WTC11 (cell line): ENCODE data around the gene RYR2. TPM values are rescaled to one million over a fixed set of nuclear protein-coding genes. Genes with fewer than 3 reads are reported as not detected.
A peak's percentile ranks its signal among the peaks of the same experiment; 100 is the strongest.

Experiments used
- ATAC-seq: fragments of 200-7000 bp; cut with Tn5 transposase; 2 replicates; pipeline ENCODE4 v1.10.0; 2021; ENCODE audit warnings: mild to moderate bottlenecking, moderate library complexity
- CTCF ChIA-PET: fragments of 300-600 bp; sonication (Branson Sonifier 250); formaldehyde crosslinking; loops from one replicate; lab custom pipeline; 2021; ENCODE audit warnings: antibody characterized with exemption; lab: Charles Lee
- POLR2A ChIA-PET: fragments of 350-600 bp; sonication (Branson Sonifier 250); formaldehyde crosslinking; loops from one replicate; lab custom pipeline; 2021; ENCODE audit warnings: antibody characterized with exemption; lab: Charles Lee
- DNase-seq: peaks from one replicate; pipeline ENCODE4 v3.0.0; 2021; ENCODE audit warnings: low spot score
- H3K27ac Mint-ChIP-seq: 2 replicates; pipeline ENCODE4 v1.8.0; 2021; ENCODE audit warnings: mixed read lengths
- H3K27me3 Mint-ChIP-seq: 2 replicates; pipeline ENCODE4 v1.8.0; 2021; ENCODE audit warnings: low read depth, mild to moderate bottlenecking, moderate library complexity, mixed read lengths
- H3K36me3 Mint-ChIP-seq: 2 replicates; pipeline ENCODE4 v1.8.0; 2021; ENCODE audit warnings: mixed read lengths
- H3K4me1 Mint-ChIP-seq: 2 replicates; pipeline ENCODE4 v1.8.0; 2022; ENCODE audit warnings: mixed read lengths
- H3K4me3 Mint-ChIP-seq: 2 replicates; pipeline ENCODE4 v1.8.0; 2021; ENCODE audit warnings: mild to moderate bottlenecking, moderate library complexity, mixed read lengths
- H3K9me3 Mint-ChIP-seq: 2 replicates; pipeline ENCODE4 v1.8.0; 2021; ENCODE audit warnings: mixed read lengths
- CBFB ChIP-seq: sonication (generic); formaldehyde crosslinking; IDR thresholded peaks from 2 replicates; pipeline ENCODE4 v1.8.1; 2022; ENCODE audit warnings: mild to moderate bottlenecking, low read depth, missing genetic modification reagents
- CREM ChIP-seq: sonication (generic); formaldehyde crosslinking; IDR thresholded peaks from 2 replicates; pipeline ENCODE4 v1.8.1; 2022; ENCODE audit warnings: mild to moderate bottlenecking, missing genetic modification reagents, moderate library complexity
- ESRRA ChIP-seq: sonication (generic); formaldehyde crosslinking; IDR thresholded peaks from 2 replicates; pipeline ENCODE4 v1.8.1; 2022; ENCODE audit warnings: mild to moderate bottlenecking, missing genetic modification reagents, borderline replicate concordance
- ETV6 ChIP-seq: sonication (generic); formaldehyde crosslinking; IDR thresholded peaks from 2 replicates; pipeline ENCODE4 v1.8.1; 2022; ENCODE audit warnings: mild to moderate bottlenecking, missing genetic modification reagents
- JUN ChIP-seq: sonication (generic); formaldehyde crosslinking; IDR thresholded peaks from 2 replicates; pipeline ENCODE4 v1.8.0; 2023; ENCODE audit warnings: mild to moderate bottlenecking, missing genetic modification reagents
- KAT7 ChIP-seq: sonication (generic); formaldehyde crosslinking; IDR thresholded peaks from 2 replicates; pipeline ENCODE4 v1.8.1; 2023; ENCODE audit warnings: missing genetic modification reagents, mild to moderate bottlenecking, borderline replicate concordance
- MXD4 ChIP-seq: fragments of 250-450 bp; sonication (Bioruptor Pico); IDR thresholded peaks from 2 replicates; pipeline ENCODE4 v1.8.0; 2021; ENCODE audit warnings: mild to moderate bottlenecking, moderate library complexity, borderline replicate concordance
- NR3C1 ChIP-seq: sonication (generic); formaldehyde crosslinking; conservative IDR thresholded peaks from 2 replicates; pipeline ENCODE4 v1.8.1; 2023; ENCODE audit warnings: low read depth, mild to moderate bottlenecking, missing genetic modification reagents
- PRRX2 ChIP-seq: fragments of 250-450 bp; sonication (Bioruptor Pico); IDR thresholded peaks from 2 replicates; pipeline ENCODE4 v1.8.0; 2021; ENCODE audit warnings: mild to moderate bottlenecking
- SMAD3 ChIP-seq: sonication (generic); formaldehyde crosslinking; IDR thresholded peaks from 2 replicates; pipeline ENCODE4 v1.8.0; 2022; ENCODE audit warnings: missing genetic modification reagents, mild to moderate bottlenecking, borderline replicate concordance
- SOX15 ChIP-seq: fragments of 250-450 bp; sonication (Bioruptor Pico); IDR thresholded peaks from 2 replicates; pipeline ENCODE4 v1.9.0; 2021; ENCODE audit warnings: mild to moderate bottlenecking
- TEAD1 ChIP-seq: sonication (generic); formaldehyde crosslinking; IDR thresholded peaks from 2 replicates; pipeline ENCODE4 v1.8.0; 2022; ENCODE audit warnings: mild to moderate bottlenecking, missing genetic modification reagents
- ZNF263 ChIP-seq: sonication (generic); formaldehyde crosslinking; IDR thresholded peaks from 2 replicates; pipeline ENCODE4 v1.8.1; 2022; ENCODE audit warnings: low read depth, mild to moderate bottlenecking, moderate library complexity, missing genetic modification reagents
- ZNF396 ChIP-seq: fragments of 250-450 bp; sonication (Bioruptor Pico); IDR thresholded peaks from 2 replicates; pipeline ENCODE4 v1.8.0; 2021; ENCODE audit warnings: mild to moderate bottlenecking, moderate library complexity, borderline replicate concordance
- ZNF416 ChIP-seq: fragments of 250-450 bp; sonication (Bioruptor Pico); IDR thresholded peaks from 2 replicates; pipeline ENCODE4 v1.9.0; 2021; ENCODE audit warnings: mild to moderate bottlenecking, inconsistent platforms
- ZNF423 ChIP-seq: fragments of 250-450 bp; sonication (Bioruptor Pico); IDR thresholded peaks from 2 replicates; pipeline ENCODE4 v2.1.2; 2022; ENCODE audit warnings: mild to moderate bottlenecking, moderate library complexity
- total RNA-seq: library from RNA; stranded (reverse); gene quantifications from 3 replicates; pipeline ENCODE4 v1.2.3, GENCODE V29; 2021
- TF ChIP-seq, protein P1 (sequence below): sonication (generic); formaldehyde crosslinking; IDR thresholded peaks from 2 replicates; pipeline ENCODE4 v1.8.1; 2023; ENCODE audit warnings: mild to moderate bottlenecking, missing genetic modification reagents, borderline replicate concordance
- TF ChIP-seq, protein P2 (sequence below): sonication (generic); formaldehyde crosslinking; IDR thresholded peaks from 2 replicates; pipeline ENCODE4 v1.8.0; 2023; ENCODE audit warnings: missing genetic modification reagents, mild to moderate bottlenecking, borderline replicate concordance
- TF ChIP-seq, protein P3 (sequence below): fragments of 250-450 bp; sonication (Bioruptor Pico); IDR thresholded peaks from 2 replicates; pipeline ENCODE4 v2.1.2; 2022; ENCODE audit warnings: mild to moderate bottlenecking, moderate library complexity
- TF ChIP-seq, protein P4 (sequence below): sonication (generic); formaldehyde crosslinking; IDR thresholded peaks from 2 replicates; pipeline ENCODE4 v1.8.0; 2022; ENCODE audit warnings: mild to moderate bottlenecking, missing genetic modification reagents
- TF ChIP-seq, protein P5 (sequence below): sonication (generic); formaldehyde crosslinking; IDR thresholded peaks from 2 replicates; pipeline ENCODE4 v1.8.0; 2022; ENCODE audit warnings: mild to moderate bottlenecking, missing genetic modification reagents
- TF ChIP-seq, protein P6 (sequence below): sonication (generic); formaldehyde crosslinking; conservative IDR thresholded peaks from 2 replicates; pipeline ENCODE4 v1.8.1; 2022; ENCODE audit warnings: mild to moderate bottlenecking, missing genetic modification reagents

RYR2 gene
- total RNA-seq, 1 experiment from 2014 or later = 7.9 TPM

DNA sequence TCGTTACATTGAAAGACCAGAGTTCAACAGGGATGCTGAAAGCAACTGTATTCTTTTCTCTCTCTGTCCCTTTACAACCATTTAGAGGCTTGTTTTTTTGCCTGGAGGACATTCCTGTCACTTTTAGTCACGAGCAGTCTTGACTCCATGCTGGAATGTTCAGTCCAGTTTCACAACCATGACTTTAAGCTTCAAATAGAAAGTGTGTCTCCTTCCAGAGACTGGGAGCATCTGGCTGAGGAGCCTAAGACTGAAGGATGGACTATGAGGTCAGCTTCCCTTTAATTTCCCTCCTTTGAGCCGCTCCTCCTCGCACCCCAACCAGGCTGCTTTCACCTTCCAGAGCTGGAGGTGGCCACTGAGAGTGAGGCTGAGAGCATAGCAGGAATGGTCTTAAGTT, 10.5 kb upstream of the RYR2 start:
- peaks cover 48% of the 10 kb centered on the region for H3K4me1 Mint-ChIP-seq
- no peak overlapping the region for H3K4me3 Mint-ChIP-seq
- H3K27me3 Mint-ChIP-seq = no peaks in the 10 kb centered on the region; the same call in 1 of the 2 replicates
- H3K27ac Mint-ChIP-seq = no peak overlapping the region
- no peaks in the 10 kb centered on the region for H3K36me3 Mint-ChIP-seq
- DNase-seq (no peak), ATAC-seq (no peak; the same call in 1 of the 2 replicates)
- ChIA-PET CTCF (interaction anchor here (0.7 to 2.3 kb wide), 3 partner anchors 11 to 423 kb away, joined by 4 to 16 read pairs (median 4); partner anchors contain the start of gene RYR2), POLR2A (interaction anchor here (0.5 kb wide), 1 partner anchor 547 kb away, joined by 3 read pairs; no protein-coding TSS in a partner anchor)
- H3K9me3 Mint-ChIP-seq = no peaks in the 10 kb centered on the region
- TF ChIP-seq CBFB (CRISPR knock-in tag) = no peak
- TF ChIP-seq, protein P1, sequence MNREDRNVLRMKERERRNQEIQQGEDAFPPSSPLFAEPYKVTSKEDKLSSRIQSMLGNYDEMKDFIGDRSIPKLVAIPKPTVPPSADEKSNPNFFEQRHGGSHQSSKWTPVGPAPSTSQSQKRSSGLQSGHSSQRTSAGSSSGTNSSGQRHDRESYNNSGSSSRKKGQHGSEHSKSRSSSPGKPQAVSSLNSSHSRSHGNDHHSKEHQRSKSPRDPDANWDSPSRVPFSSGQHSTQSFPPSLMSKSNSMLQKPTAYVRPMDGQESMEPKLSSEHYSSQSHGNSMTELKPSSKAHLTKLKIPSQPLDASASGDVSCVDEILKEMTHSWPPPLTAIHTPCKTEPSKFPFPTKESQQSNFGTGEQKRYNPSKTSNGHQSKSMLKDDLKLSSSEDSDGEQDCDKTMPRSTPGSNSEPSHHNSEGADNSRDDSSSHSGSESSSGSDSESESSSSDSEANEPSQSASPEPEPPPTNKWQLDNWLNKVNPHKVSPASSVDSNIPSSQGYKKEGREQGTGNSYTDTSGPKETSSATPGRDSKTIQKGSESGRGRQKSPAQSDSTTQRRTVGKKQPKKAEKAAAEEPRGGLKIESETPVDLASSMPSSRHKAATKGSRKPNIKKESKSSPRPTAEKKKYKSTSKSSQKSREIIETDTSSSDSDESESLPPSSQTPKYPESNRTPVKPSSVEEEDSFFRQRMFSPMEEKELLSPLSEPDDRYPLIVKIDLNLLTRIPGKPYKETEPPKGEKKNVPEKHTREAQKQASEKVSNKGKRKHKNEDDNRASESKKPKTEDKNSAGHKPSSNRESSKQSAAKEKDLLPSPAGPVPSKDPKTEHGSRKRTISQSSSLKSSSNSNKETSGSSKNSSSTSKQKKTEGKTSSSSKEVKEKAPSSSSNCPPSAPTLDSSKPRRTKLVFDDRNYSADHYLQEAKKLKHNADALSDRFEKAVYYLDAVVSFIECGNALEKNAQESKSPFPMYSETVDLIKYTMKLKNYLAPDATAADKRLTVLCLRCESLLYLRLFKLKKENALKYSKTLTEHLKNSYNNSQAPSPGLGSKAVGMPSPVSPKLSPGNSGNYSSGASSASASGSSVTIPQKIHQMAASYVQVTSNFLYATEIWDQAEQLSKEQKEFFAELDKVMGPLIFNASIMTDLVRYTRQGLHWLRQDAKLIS (CRISPR knock-in tag) = no peak
- TF ChIP-seq NR3C1 (CRISPR knock-in tag) = no peak
- no peak for TF ChIP-seq SMAD3 (CRISPR knock-in tag)
- no peak for TF ChIP-seq PRRX2 (CRISPR knock-in tag)
- TF ChIP-seq MXD4 (CRISPR knock-in tag) = no peak
- TF ChIP-seq, protein P2, sequence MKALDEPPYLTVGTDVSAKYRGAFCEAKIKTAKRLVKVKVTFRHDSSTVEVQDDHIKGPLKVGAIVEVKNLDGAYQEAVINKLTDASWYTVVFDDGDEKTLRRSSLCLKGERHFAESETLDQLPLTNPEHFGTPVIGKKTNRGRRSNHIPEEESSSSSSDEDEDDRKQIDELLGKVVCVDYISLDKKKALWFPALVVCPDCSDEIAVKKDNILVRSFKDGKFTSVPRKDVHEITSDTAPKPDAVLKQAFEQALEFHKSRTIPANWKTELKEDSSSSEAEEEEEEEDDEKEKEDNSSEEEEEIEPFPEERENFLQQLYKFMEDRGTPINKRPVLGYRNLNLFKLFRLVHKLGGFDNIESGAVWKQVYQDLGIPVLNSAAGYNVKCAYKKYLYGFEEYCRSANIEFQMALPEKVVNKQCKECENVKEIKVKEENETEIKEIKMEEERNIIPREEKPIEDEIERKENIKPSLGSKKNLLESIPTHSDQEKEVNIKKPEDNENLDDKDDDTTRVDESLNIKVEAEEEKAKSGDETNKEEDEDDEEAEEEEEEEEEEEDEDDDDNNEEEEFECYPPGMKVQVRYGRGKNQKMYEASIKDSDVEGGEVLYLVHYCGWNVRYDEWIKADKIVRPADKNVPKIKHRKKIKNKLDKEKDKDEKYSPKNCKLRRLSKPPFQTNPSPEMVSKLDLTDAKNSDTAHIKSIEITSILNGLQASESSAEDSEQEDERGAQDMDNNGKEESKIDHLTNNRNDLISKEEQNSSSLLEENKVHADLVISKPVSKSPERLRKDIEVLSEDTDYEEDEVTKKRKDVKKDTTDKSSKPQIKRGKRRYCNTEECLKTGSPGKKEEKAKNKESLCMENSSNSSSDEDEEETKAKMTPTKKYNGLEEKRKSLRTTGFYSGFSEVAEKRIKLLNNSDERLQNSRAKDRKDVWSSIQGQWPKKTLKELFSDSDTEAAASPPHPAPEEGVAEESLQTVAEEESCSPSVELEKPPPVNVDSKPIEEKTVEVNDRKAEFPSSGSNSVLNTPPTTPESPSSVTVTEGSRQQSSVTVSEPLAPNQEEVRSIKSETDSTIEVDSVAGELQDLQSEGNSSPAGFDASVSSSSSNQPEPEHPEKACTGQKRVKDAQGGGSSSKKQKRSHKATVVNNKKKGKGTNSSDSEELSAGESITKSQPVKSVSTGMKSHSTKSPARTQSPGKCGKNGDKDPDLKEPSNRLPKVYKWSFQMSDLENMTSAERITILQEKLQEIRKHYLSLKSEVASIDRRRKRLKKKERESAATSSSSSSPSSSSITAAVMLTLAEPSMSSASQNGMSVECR (CRISPR knock-in tag) = no peak
- TF ChIP-seq, protein P3, sequence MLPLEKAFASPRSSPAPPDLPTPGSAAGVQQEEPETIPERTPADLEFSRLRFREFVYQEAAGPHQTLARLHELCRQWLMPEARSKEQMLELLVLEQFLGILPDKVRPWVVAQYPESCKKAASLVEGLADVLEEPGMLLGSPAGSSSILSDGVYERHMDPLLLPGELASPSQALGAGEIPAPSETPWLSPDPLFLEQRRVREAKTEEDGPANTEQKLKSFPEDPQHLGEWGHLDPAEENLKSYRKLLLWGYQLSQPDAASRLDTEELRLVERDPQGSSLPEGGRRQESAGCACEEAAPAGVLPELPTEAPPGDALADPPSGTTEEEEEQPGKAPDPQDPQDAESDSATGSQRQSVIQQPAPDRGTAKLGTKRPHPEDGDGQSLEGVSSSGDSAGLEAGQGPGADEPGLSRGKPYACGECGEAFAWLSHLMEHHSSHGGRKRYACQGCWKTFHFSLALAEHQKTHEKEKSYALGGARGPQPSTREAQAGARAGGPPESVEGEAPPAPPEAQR = no peak
- TF ChIP-seq ESRRA = no peak
- TF ChIP-seq ZNF263 (CRISPR knock-in tag) = no peak
- TF ChIP-seq KAT7 (CRISPR knock-in tag) = no peak

DNA sequence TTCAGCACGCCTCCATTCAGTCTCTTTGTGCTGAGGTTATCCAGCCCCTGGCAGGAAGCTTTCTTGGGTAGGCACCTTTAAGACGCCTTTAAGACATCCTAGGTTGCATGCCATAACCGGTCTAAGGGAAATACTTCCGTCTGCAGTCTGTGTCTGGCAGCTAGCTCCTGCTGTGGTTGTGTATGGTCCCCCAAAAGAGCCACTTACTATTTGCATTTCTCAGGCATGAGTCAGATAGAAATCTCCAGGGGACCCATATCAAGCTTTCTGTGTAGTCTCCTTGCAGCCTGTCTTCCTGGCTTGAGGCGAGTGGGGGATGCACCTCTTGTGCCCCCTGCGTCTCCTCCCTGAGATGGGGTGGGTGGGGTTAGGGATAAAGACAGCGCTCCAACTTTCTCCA, 10.0 kb upstream of the RYR2 start:
- H3K27ac Mint-ChIP-seq = no peak overlapping the region; the same call in 1 of the 2 replicates
- TF ChIP-seq CREM (CRISPR knock-in tag) = no peak
- TF ChIP-seq, protein P4, sequence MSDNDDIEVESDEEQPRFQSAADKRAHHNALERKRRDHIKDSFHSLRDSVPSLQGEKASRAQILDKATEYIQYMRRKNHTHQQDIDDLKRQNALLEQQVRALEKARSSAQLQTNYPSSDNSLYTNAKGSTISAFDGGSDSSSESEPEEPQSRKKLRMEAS (CRISPR knock-in tag) = no peak
- no peak for TF ChIP-seq ZNF416 (CRISPR knock-in tag)
- TF ChIP-seq JUN (CRISPR knock-in tag) = 0 out of 2 replicates have a peak, but pooled peaks have one; percentile 52
- no peak for TF ChIP-seq SOX15
- TF ChIP-seq ZNF396 = no peak
- TF ChIP-seq PRRX2 (CRISPR knock-in tag) = no peak
- TF ChIP-seq TEAD1 (CRISPR knock-in tag) = peak; percentile 69; the same call in 1 of the 2 replicates
- TF ChIP-seq ZNF423 (CRISPR knock-in tag) = peak; percentile 44; the same call in 1 of the 2 replicates
- TF ChIP-seq, protein P5, sequence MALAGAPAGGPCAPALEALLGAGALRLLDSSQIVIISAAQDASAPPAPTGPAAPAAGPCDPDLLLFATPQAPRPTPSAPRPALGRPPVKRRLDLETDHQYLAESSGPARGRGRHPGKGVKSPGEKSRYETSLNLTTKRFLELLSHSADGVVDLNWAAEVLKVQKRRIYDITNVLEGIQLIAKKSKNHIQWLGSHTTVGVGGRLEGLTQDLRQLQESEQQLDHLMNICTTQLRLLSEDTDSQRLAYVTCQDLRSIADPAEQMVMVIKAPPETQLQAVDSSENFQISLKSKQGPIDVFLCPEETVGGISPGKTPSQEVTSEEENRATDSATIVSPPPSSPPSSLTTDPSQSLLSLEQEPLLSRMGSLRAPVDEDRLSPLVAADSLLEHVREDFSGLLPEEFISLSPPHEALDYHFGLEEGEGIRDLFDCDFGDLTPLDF (CRISPR knock-in tag) = no peak
- TF ChIP-seq, protein P6, sequence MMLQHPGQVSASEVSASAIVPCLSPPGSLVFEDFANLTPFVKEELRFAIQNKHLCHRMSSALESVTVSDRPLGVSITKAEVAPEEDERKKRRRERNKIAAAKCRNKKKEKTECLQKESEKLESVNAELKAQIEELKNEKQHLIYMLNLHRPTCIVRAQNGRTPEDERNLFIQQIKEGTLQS (CRISPR knock-in tag) = no peak
- TF ChIP-seq ETV6 = peak; percentile 56; the same call in 1 of the 2 replicates
- no peaks in the 10 kb centered on the region for H3K36me3 Mint-ChIP-seq
- no peaks in the 10 kb centered on the region; the same call in 1 of the 2 replicates for H3K27me3 Mint-ChIP-seq
- H3K9me3 Mint-ChIP-seq = no peaks in the 10 kb centered on the region
- DNase-seq (no peak), ATAC-seq (peak; percentile 90)
- POLR2A ChIA-PET = interaction anchor here (0.5 kb wide), 1 partner anchor 547 kb away, joined by 3 read pairs; no protein-coding TSS in a partner anchor
- CTCF ChIA-PET = interaction anchor here (0.7 to 2.3 kb wide), 3 partner anchors 10 to 423 kb away, joined by 4 to 16 read pairs (median 4); partner anchors contain the start of gene RYR2
- H3K4me1 Mint-ChIP-seq = peaks cover 44% of the 10 kb centered on the region
- H3K4me3 Mint-ChIP-seq = peak overlapping the region; percentile 10; the same call in 1 of the 2 replicates
